IPS DF 6.9 (cell line): ENCODE measurements around the gene SPC24.

Experiments used
- DNase-seq: peaks from one replicate; pipeline ENCODE4 v3.0.0-alpha.2; 2013; ENCODE audit warnings: low read depth, low spot score
- H3K27ac ChIP-seq: one replicate; pipeline ENCODE4 v1.5.1; 2013; ENCODE audit warnings: low read length, control low read depth
- H3K27me3 ChIP-seq: 2 replicates; pipeline ENCODE4 v1.6.1; 2013; ENCODE audit warnings: mild to moderate bottlenecking, low read length; ENCODE audit not compliant: control insufficient read depth, insufficient read depth
- H3K36me3 ChIP-seq: 2 replicates; pipeline ENCODE4 v1.6.1; 2013; ENCODE audit warnings: low read length; ENCODE audit not compliant: control insufficient read depth, insufficient read depth
- H3K4me1 ChIP-seq: 2 replicates; pipeline ENCODE4 v1.6.1; 2013; ENCODE audit warnings: low read length; ENCODE audit not compliant: control insufficient read depth, insufficient read depth
- H3K4me3 ChIP-seq: 2 replicates; pipeline ENCODE4 v1.5.1; 2013; ENCODE audit warnings: mild to moderate bottlenecking, low read length
- H3K9me3 ChIP-seq: 2 replicates; pipeline ENCODE4 v1.6.1; 2013; ENCODE audit warnings: low read length, inconsistent platforms; ENCODE audit not compliant: control insufficient read depth, insufficient read depth
- WGBS: extraction: QIAGEN DNeasy Blood & Tissue Kit; methylation state at CpG from one replicate; pipeline ENCODE4 v1.1.7; 2013; ENCODE audit warnings: mixed read lengths, missing lambda C conversion rate; ENCODE audit not compliant: insufficient read length, insufficient coverage; 5-methylcytosine and 5-hydroxymethylcytosine counted together

Gene SPC24, protein sequence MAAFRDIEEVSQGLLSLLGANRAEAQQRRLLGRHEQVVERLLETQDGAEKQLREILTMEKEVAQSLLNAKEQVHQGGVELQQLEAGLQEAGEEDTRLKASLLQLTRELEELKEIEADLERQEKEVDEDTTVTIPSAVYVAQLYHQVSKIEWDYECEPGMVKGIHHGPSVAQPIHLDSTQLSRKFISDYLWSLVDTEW

DNA sequence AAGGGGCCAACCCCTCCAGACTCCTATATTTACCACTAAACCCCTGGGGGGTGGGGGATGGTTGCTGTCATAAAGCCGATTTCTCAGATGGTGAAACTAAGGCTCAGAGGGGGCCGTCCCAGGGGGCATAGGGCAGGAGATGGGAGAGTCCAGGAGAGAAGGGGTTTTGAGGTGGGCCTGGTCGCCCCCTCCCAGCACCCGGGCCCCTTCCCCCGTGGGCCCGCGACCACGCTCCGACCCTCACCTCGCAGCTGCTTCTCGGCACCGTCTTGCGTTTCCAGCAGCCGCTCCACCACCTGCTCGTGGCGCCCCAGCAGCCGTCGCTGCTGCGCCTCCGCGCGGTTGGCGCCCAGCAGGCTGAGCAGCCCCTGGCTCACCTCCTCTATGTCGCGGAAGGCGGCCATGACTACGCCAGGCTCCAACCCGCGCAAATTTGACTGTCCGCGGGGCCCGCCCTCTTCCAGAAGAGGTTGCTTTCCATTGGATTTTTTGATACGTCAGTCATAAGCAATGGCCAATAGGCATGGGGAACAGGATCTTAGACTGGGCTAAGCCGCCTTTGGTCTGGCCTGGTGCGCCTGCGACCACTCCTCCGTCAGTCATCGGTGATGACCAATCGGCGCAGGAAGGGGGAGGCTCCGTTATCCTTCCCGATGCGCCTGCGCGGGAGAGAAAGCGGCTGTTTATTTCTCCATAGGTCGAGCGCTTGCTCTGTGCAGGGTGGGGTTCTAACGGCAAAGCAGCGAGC is at the start of gene SPC24:
Gene SPC24, minus strand, starts transcription at position 410 of the 748 bp plus-strand sequence. Its CDS starts 6 bp downstream, at position 404.
- peak; percentile 95 for DNase-seq
- H3K4me1 ChIP-seq, result no peaks in the 10 kb centered on the region
- peak within 1 kb of the TSS; percentile 94 for H3K4me3 ChIP-seq
- H3K36me3 ChIP-seq, result no peaks in the 10 kb centered on the region
- no peaks in the 10 kb centered on the region for H3K27me3 ChIP-seq
- no CpG with 5 or more reads among the region's 50 CpGs for WGBS
- no peak within 1 kb of the TSS for H3K27ac ChIP-seq
- no peaks in the 10 kb centered on the region for H3K9me3 ChIP-seq

DNA sequence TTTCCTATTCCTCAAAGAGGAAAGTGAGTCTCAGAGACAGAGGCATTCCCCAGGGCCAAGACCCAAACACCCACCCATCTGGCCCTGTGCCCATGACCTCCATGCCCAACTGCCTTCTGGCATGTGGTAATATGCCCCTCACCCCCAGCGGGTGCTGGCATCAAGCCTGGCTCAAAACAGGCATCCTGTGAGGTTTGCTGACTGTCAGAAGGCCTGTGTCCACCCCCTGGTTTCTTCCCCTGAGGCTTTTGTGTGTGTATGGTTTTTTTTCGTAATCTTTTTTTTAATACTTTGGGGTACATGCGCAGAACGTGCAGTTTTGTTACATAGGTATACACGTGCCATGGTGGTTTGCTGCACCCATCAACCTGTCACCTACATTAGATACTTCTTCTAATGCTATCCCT is 49.4 kb upstream of the SPC24 start:
- H3K4me1 ChIP-seq, result no peaks in the 10 kb centered on the region
- no peaks in the 10 kb centered on the region for H3K9me3 ChIP-seq
- DNase-seq, result no peak
- WGBS, result no CpG with 5 or more reads among the region's 5 CpGs
- no peak overlapping the region for H3K4me3 ChIP-seq
- H3K36me3 ChIP-seq, result peaks cover 10% of the 10 kb centered on the region
- no peak overlapping the region for H3K27ac ChIP-seq
- H3K27me3 ChIP-seq, result no peaks in the 10 kb centered on the region

DNA sequence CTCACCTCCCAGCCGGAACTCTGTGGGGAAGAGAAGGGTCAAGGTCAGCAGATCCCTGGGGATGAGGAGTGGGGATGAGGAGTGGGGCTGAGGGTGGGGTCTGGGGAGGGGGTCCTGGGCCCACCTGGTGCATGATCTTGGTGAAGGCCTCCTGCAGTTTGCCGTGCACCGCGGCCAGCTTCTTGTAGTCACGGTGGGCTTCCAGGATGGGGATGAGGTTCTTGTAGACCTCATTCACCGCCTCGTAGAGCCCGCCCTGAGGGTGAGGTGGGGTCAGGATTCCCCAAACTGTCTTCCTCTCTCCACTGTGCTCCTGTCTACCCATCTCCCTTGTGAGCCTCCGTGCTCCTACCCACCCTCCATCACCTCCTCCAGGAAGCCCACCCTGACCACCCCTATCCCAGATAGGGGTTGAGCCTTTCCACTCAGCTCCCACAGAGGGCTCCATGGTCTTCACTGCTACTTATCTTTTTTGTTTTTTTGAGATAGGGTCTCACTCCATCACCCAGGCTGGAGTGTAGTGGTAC is 48.6 kb upstream of the SPC24 start:
- Histone ChIP-seq H3K4me1 (no peaks in the 10 kb centered on the region), H3K27me3 (no peaks in the 10 kb centered on the region), H3K4me3 (no peak overlapping the region), H3K36me3 (peaks cover 10% of the 10 kb centered on the region), H3K9me3 (no peaks in the 10 kb centered on the region), H3K27ac (no peak overlapping the region)
- no peak for DNase-seq
- no CpG with 5 or more reads among the region's 9 CpGs for WGBS

DNA sequence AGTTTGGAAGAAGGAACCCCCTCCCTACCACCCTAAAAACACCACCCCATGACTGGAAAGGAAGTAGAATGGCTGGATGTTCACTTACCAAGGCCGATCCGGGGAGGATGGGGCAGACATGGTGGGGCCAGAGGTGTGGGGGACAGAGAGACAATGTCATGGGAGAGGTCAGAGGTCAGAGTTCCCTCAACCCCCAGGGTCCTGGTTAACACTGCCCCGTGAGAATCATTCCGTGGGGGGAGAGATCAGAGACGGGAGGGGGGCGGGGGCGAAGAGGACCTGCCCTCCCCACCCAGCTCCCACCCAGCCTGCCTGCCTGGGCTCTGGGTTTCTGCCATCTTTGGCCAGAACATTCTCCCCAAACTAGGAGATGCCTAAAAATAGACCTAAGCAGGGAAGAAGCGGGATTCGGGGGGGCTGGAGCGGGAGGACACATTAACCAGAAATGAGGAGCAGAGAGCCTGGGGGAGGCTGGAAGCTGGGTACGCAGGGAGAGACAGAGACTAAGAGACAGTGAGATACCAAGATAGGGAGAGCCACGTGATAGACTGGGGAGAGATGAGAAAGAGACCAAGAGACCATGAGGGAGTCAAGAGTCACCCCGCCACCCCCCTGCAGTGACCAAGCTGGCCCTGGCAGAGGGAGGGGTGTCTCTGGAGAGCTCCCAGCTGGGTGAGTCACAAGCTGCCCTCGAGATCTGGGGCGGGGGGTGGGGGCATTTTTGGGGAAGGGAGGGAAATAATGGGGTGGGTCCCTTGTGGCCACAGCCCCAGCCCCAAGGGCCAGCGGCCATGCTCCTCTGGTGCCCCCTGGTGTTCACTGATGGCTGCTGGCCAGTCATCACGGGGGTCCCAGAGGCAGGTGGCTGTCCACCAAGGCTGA is 47.9 kb upstream of the SPC24 start:
- H3K27ac ChIP-seq, result no peak overlapping the region
- peaks cover 5% of the 10 kb centered on the region for H3K36me3 ChIP-seq
- H3K27me3 ChIP-seq, result no peaks in the 10 kb centered on the region
- WGBS, result no CpG with 5 or more reads among the region's 17 CpGs
- H3K4me3 ChIP-seq, result no peak overlapping the region
- H3K9me3 ChIP-seq, result no peaks in the 10 kb centered on the region
- no peaks in the 10 kb centered on the region for H3K4me1 ChIP-seq
- DNase-seq, result no peak

DNA sequence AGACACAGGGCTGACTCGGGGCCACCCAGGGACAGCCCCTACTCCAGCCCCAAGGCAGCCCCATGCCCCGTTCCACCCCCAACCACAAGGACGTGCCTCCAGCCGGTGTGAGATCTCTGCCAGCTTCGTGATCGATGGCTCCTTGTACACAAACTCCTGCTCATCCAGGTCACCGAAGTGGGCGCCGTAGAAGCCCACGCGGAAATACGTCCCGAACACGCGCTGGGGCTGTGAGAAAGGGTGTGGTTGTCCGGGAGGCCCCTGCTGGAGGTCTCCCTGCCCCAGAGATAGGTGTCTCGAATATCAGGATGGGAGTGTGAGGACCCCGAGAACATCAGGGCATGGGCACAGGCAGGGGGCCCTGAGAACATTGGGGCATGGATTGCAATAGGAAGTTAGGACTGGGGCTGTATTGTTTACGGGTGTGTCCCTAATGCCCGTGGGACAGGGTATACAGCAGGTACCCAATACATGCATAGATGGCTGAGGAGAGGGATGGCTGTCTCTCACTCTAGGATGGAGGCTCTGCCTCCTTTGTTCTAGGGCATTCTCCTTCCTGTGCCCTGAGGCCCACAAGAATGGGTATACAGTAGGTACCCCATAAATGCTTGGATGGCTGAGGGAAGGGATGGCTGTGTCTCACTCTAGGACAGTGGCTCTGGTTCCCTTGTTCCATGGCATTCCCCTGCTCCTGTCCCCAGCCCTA is 47.1 kb upstream of the SPC24 start:
- WGBS, result no CpG with 5 or more reads among the region's 20 CpGs
- no peaks in the 10 kb centered on the region for H3K9me3 ChIP-seq

DNA sequence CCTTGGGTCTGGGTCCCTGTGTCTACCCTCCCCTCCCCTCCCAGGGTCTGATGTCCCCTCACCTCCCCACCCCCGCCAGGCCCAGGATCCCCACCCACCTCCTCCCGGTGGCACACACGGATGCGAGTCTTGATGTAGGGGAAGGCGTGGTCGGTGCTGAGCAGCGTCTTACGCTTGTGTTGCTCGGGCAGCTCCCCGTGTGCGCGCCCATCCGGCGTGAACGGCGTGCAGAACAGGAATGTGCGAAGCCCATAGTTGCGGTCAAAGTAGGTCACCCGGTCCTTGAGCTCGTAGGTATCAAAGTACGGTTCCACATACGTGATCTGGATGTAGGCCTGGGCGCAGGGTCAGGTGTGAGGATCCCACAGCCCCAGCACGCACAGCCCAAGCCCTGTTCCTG is 46.2 kb upstream of the SPC24 start:
- Histone ChIP-seq H3K4me3 (no peak overlapping the region), H3K9me3 (no peaks in the 10 kb centered on the region), H3K27me3 (no peaks in the 10 kb centered on the region), H3K36me3 (peaks cover 5% of the 10 kb centered on the region; the same call in 1 of the 2 replicates), H3K27ac (no peak overlapping the region), H3K4me1 (no peaks in the 10 kb centered on the region)
- no peak for DNase-seq
- no CpG with 5 or more reads among the region's 24 CpGs for WGBS

More for the DNA sequence above, 47.1 kb upstream of the SPC24 start:
- H3K27me3 ChIP-seq, result no peaks in the 10 kb centered on the region
- H3K4me3 ChIP-seq, result no peak overlapping the region
- H3K36me3 ChIP-seq, result peaks cover 5% of the 10 kb centered on the region; the same call in 1 of the 2 replicates
- no peaks in the 10 kb centered on the region for H3K4me1 ChIP-seq
- no peak overlapping the region for H3K27ac ChIP-seq
- no peak for DNase-seq

DNA sequence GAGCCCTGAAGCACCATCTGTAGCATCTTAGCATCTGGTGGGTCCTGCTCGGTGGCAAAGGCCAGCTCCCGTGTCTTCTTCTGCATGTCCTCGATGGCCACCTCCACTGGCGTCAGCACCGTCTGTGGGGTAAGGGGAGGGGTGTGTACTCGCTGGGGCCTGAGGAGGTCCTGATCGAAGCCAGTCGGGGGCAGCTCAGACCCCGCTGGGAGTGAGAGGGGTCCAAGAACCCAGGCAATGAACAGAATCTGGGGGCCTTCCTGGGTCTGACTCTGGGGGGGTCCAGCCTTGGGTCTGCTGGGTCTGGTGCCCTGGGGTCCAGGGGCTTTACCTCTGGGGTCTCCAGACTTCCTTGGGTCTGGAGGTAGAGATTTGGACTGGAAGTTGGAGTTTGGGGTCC is 45.3 kb upstream of the SPC24 start:
- Histone ChIP-seq H3K27ac (no peak overlapping the region), H3K4me3 (no peak overlapping the region), H3K9me3 (no peaks in the 10 kb centered on the region), H3K27me3 (no peaks in the 10 kb centered on the region), H3K4me1 (no peaks in the 10 kb centered on the region), H3K36me3 (peaks cover 5% of the 10 kb centered on the region; the same call in 1 of the 2 replicates)
- no CpG with 5 or more reads among the region's 9 CpGs for WGBS
- DNase-seq, result no peak

DNA sequence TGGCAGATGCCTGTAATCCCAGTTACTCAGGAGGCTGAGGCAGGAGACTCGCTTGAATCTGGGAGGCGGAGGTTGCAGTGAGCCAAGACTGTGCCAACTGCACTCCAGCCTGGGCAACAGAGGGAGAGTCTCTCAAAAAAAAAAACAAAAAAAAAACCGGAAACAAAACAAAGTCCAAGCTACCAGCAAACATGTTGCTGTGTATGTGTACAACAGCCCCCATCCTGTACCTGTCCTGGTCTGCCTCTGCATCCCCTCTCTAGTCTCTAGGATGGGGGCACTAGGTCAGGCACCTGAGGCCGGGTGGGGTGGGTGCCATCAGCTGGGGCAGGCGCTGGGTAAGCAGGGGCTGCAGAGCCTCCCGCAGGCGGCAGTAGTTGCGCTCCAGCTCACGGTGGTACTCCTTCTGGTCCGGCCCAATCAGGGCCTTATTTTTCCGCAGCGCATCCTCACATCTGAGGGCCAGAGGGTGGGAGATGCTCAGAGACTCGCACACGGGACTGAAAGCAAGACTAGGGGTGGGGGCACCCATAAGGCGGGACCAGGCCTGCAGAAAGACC is 44.5 kb upstream of the SPC24 start:
- H3K27ac ChIP-seq, result no peak overlapping the region
- peaks cover 5% of the 10 kb centered on the region; the same call in 1 of the 2 replicates for H3K36me3 ChIP-seq
- DNase-seq, result no peak
- no peaks in the 10 kb centered on the region for H3K4me1 ChIP-seq
- no peak overlapping the region for H3K4me3 ChIP-seq
- H3K27me3 ChIP-seq, result no peaks in the 10 kb centered on the region
- no CpG with 5 or more reads among the region's 15 CpGs for WGBS
- H3K9me3 ChIP-seq, result no peaks in the 10 kb centered on the region

DNA sequence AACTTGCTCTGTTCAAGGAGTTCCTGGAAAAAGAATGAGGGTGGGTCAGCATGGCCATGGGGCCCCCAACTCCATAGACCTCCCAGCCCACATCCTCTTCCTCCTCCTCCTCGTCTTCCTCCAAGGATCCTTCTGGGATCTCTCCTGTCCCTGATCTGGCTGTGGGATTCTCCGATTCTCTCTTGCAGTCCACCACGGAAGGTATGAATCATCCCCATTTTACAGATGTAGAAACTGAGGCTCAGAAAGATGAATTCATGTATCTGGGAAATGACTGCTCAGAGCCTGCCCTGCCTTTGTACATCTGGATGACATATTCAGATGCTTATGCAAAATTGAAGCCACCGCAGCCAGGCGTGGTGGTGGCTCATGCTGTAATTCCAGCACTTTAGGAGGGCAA is 43.9 kb upstream of the SPC24 start:
- no peak overlapping the region for H3K27ac ChIP-seq

More for the DNA sequence above, 43.9 kb upstream of the SPC24 start:
- no peak for DNase-seq
- H3K4me3 ChIP-seq, result no peak overlapping the region
- no peaks in the 10 kb centered on the region for H3K27me3 ChIP-seq
- H3K4me1 ChIP-seq, result no peaks in the 10 kb centered on the region
- H3K9me3 ChIP-seq, result no peaks in the 10 kb centered on the region
- peaks cover 5% of the 10 kb centered on the region; the same call in 1 of the 2 replicates for H3K36me3 ChIP-seq
- WGBS, result no CpG with 5 or more reads among the region's 5 CpGs
